Upper lobe of left lung (tissue), 4 donors: ENCODE measurements around the gene CDC42EP1.
A peak's percentile ranks its signal among the peaks of the same experiment; 100 is the strongest.

Experiments used
- EP300 ChIP-seq, 4 donors: sonication (generic); formaldehyde crosslinking; IDR thresholded peaks; one replicate each; pipeline ENCODE4 v1.5.1; 2017; ENCODE audit warnings: antibody characterized with exemption in 4 of 4, control low read depth in 2 of 4
- POLR2AphosphoS5 ChIP-seq, 2 donors: sonication (generic); formaldehyde crosslinking; IDR thresholded peaks; one replicate each; pipeline ENCODE4 v1.5.1; 2017; ENCODE audit warnings: antibody characterized with exemption in 2 of 2
- TF ChIP-seq, protein P1 (sequence below), 6 experiments: fragments of 450-650 bp in 4 of 6; fragments of 200-600 bp in 2 of 6; sonication (generic) in 2 of 6; IDR thresholded peaks; one replicate each; pipeline ENCODE4 v1.5.1; 2016 to 2019; ENCODE audit warnings: antibody characterized with exemption in 6 of 6

DNA sequence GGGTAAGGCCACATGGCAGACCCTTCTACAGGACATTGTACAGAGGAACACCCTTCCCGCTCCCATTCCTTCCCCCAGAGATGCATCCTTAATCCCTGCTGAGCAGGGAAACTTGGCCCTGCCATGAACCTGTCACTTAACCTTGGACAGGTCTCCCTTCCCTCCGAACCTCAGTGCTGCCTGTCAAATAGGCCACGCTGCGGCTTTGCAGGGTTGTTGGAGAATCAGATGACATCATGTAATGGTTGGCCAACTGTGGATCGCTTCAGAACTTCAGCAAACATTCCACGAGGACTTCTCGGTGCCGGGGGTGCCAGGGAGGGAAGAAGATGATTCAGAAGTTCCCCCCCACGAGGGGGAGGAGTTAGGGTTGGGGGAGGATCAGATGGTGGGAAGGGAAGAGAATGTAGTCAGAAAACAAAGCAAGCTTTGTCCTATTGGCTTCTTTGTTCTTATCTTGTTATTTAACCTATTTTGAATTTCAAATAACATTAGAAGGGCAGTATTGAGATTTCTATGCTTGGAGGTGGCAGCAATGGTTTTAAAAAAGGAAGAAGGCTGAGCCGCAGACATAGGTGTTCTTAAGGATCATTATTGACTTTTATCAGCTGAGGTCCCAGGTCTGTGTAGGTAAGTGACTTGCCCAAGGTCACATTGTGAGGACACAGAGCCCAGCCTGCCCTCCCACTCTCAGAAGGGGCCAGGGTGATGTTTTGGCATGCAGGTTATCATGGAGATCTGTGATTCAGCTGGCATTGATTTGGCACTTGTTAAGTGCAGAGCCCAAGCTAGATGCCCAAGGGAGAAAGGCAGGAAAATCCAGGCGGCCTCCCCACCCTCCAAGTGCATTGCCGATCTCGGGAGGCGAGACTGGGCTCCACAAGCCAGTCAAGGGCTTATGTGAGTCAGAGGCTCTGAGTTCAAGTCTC, 3.1 kb downstream of the CDC42EP1 start:
- TF ChIP-seq, protein P1, sequence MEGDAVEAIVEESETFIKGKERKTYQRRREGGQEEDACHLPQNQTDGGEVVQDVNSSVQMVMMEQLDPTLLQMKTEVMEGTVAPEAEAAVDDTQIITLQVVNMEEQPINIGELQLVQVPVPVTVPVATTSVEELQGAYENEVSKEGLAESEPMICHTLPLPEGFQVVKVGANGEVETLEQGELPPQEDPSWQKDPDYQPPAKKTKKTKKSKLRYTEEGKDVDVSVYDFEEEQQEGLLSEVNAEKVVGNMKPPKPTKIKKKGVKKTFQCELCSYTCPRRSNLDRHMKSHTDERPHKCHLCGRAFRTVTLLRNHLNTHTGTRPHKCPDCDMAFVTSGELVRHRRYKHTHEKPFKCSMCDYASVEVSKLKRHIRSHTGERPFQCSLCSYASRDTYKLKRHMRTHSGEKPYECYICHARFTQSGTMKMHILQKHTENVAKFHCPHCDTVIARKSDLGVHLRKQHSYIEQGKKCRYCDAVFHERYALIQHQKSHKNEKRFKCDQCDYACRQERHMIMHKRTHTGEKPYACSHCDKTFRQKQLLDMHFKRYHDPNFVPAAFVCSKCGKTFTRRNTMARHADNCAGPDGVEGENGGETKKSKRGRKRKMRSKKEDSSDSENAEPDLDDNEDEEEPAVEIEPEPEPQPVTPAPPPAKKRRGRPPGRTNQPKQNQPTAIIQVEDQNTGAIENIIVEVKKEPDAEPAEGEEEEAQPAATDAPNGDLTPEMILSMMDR (IDR thresholded peaks at IDR 0.05): no peak
- TF ChIP-seq POLR2AphosphoS5 (IDR thresholded peaks at IDR 0.05) (peak; percentile 49 to 50), EP300 (IDR thresholded peaks at IDR 0.05) (no peak)
